K562 (cell line): ENCODE measurements around the gene PDZD2. TPM values are rescaled to one million over a fixed set of nuclear protein-coding genes. Genes with fewer than 3 reads are reported as not detected.

ENCODE experiments used
- ATAC-seq: fragments of 200-7000 bp; cut with Tn5 transposase; 3 replicates; pipeline ENCODE4 v1.9.1; 2020; ENCODE audit warnings: moderate library complexity
- BruUV-seq: library from RNA; stranded (reverse); fragments of 400-500 nt; replicated peaks from 2 replicates; lab custom pipeline; 2021; lab: Mats Ljungman, UMichigan
- CTCF ChIA-PET: fragments of 300-600 bp; formaldehyde crosslinking; extraction: SDS; loops from one replicate; lab custom pipeline; 2021; ENCODE audit warnings: low intra/inter-chr PET ratio; lab: Yijun Ruan, JAX
- POLR2A ChIA-PET: fragments of 300-600, 350-650 bp; sonication (Branson Sonifier 250); formaldehyde crosslinking; extraction: SDS; loops from one replicate; lab custom pipeline; 2021; ENCODE audit warnings: antibody characterized with exemption, inconsistent platforms; lab: Yijun Ruan, JAX
- DNase-seq, 4 experiments: peaks; one replicate each; pipeline versions ENCODE4 v3.0.0 to v3.0.0-alpha.2; 2011 to 2018; ENCODE audit warnings: low spot score in 3 of 4, mixed read lengths in 3 of 4; ENCODE audit errors: extremely low read depth in 1 of 4
- FAIRE-seq: peaks from 2 replicates; lab custom pipeline; 2011; peaks lifted over from hg19 to GRCh38; lab: Jason Lieb, UNC
- H2AFZ ChIP-seq: 2 replicates; pipeline ENCODE4 v1.6.0; 2011; ENCODE audit warnings: low read depth, low read length, control low read depth, inconsistent platforms
- H3K27ac ChIP-seq: fragments of 200-600 bp; 3 replicates; pipeline ENCODE4 v1.8.0; 2011; ENCODE audit warnings: low read depth, mild to moderate bottlenecking, control low read depth, inconsistent platforms, low read length, moderate library complexity, mixed read lengths; ENCODE audit errors: extremely low read depth
- H3K27me3 ChIP-seq, 2 experiments: fragments of 300-600 bp in 1 of 2; 2 replicates in 1 of 2; 3 replicates in 1 of 2; pipeline versions ENCODE4 v1.6.0 to v1.8.0; 2011; ENCODE audit warnings: inconsistent platforms in 2 of 2, low read length in 2 of 2, mild to moderate bottlenecking in 1 of 2, mixed read lengths in 1 of 2, moderate library complexity in 1 of 2; ENCODE audit not compliant: control insufficient read depth in 2 of 2, insufficient read depth in 2 of 2
- H3K36me3 ChIP-seq: fragments of 300-600 bp; 3 replicates; pipeline ENCODE4 v1.8.0; 2011; ENCODE audit warnings: mild to moderate bottlenecking, low read length, inconsistent platforms; ENCODE audit not compliant: control insufficient read depth, insufficient read depth
- H3K4me1 ChIP-seq, 2 experiments: fragments of 200-600 bp in 1 of 2; replicated peaks in 1 of 2; 2 replicates in 1 of 2; 3 replicates in 1 of 2; pipeline versions ENCODE4 v1.5.1 to v1.8.0; 2011; ENCODE audit warnings: inconsistent platforms in 2 of 2, low read length in 2 of 2, mild to moderate bottlenecking in 1 of 2, mixed read lengths in 1 of 2, moderate library complexity in 1 of 2; ENCODE audit not compliant: control insufficient read depth in 2 of 2, insufficient read depth in 2 of 2
- H3K4me2 ChIP-seq: 2 replicates; pipeline ENCODE4 v1.6.1; 2011; ENCODE audit warnings: low read length, control low read depth, inconsistent platforms, mixed read lengths; ENCODE audit not compliant: insufficient read depth
- H3K4me3 ChIP-seq: fragments of 200-600 bp; sonication (generic), shearing (Covaris generic); 2 replicates; pipeline ENCODE4 v1.5.1; 2016; ENCODE audit warnings: control low read depth, inconsistent platforms
- H3K79me2 ChIP-seq: fragments of 200-600 bp; 3 replicates; pipeline ENCODE4 v1.8.0; 2011; ENCODE audit warnings: low read length, inconsistent platforms; ENCODE audit not compliant: control insufficient read depth, insufficient read depth
- H3K9ac ChIP-seq, 2 experiments: 2 replicates each; pipeline versions ENCODE4 v1.6.0 to v1.6.1; 2011; ENCODE audit warnings: low read depth in 2 of 2, low read length in 2 of 2, control low read depth in 1 of 2, inconsistent platforms in 1 of 2, mild to moderate bottlenecking in 1 of 2, mixed read lengths in 1 of 2; ENCODE audit not compliant: insufficient read depth in 1 of 2
- H3K9me1 ChIP-seq: one replicate; pipeline ENCODE4 v1.6.0; 2011; ENCODE audit warnings: inconsistent platforms, mild to moderate bottlenecking, low read length, moderate library complexity; ENCODE audit not compliant: control insufficient read depth, insufficient read depth
- H3K9me3 ChIP-seq: replicated peaks from 2 replicates; pipeline ENCODE4 v1.5.1; 2011; ENCODE audit warnings: low read depth, low read length, inconsistent platforms; ENCODE audit not compliant: control insufficient read depth, insufficient read depth
- H4K20me1 ChIP-seq: replicated peaks from 2 replicates; pipeline ENCODE4 v1.6.1; 2011; ENCODE audit warnings: low read length, inconsistent platforms, mixed read lengths; ENCODE audit not compliant: control insufficient read depth, insufficient read depth
- C11orf30 ChIP-seq: fragments of 450-650 bp; IDR thresholded peaks from 2 replicates; pipeline ENCODE4 v1.6.1; 2016; ENCODE audit warnings: low read depth, mild to moderate bottlenecking
- ELF2 ChIP-seq: fragments of 250-450 bp; sonication (Bioruptor Pico); IDR thresholded peaks from 2 replicates; pipeline ENCODE4 v1.5.0; 2021; ENCODE audit warnings: mild to moderate bottlenecking
- FOXJ2 ChIP-seq: fragments of 200-800 bp; sonication (Bioruptor generic); IDR thresholded peaks from 2 replicates; pipeline ENCODE4 v1.6.1; 2016; ENCODE audit warnings: missing genetic modification characterization, missing compliant biosample characterization
- MNT ChIP-seq, 2 experiments: fragments of 450-650 bp; conservative IDR thresholded peaks; 2 replicates each; pipeline ENCODE4 v1.6.1; 2017; ENCODE audit warnings: mild to moderate bottlenecking in 2 of 2, moderate library complexity in 2 of 2
- NCOR1 ChIP-seq: fragments of 450-650 bp; IDR thresholded peaks from 2 replicates; pipeline ENCODE4 v1.6.1; 2016; ENCODE audit warnings: mild to moderate bottlenecking, moderate library complexity
- NR4A1 ChIP-seq, 2 experiments: fragments of 250-450 bp in 1 of 2; fragments of 450-650 bp in 1 of 2; sonication (Bioruptor Pico) in 1 of 2; IDR thresholded peaks; 2 replicates each; pipeline versions ENCODE4 v1.4.0 to v1.6.1; 2016 to 2020; ENCODE audit warnings: mild to moderate bottlenecking in 2 of 2, missing compliant biosample characterization in 1 of 2, missing genetic modification characterization in 1 of 2, moderate library complexity in 1 of 2
- PTTG1 ChIP-seq: fragments of 450-650 bp; IDR thresholded peaks from 2 replicates; pipeline ENCODE4 v1.6.1; 2016; ENCODE audit warnings: low read depth, mild to moderate bottlenecking, missing genetic modification characterization, missing compliant biosample characterization
- RREB1 ChIP-seq: fragments of 250-450 bp; sonication (Bioruptor Pico); IDR thresholded peaks from 2 replicates; pipeline ENCODE4 v1.4.0; 2020
- SLC30A9 ChIP-seq: fragments of 250-450 bp; sonication (Bioruptor Pico); IDR thresholded peaks from 2 replicates; pipeline ENCODE4 v1.8.0; 2022; ENCODE audit warnings: mild to moderate bottlenecking, moderate library complexity
- XRCC5 ChIP-seq: fragments of 200-400 bp; formaldehyde crosslinking; IDR thresholded peaks from 2 replicates; pipeline ENCODE4 v1.6.1; 2017; ENCODE audit warnings: low read depth, mild to moderate bottlenecking, low read length
- ZNF23 ChIP-seq: fragments of 250-450 bp; sonication (Bioruptor Pico); IDR thresholded peaks from 2 replicates; pipeline ENCODE4 v1.4.0; 2020; ENCODE audit warnings: mild to moderate bottlenecking
- ZNF282 ChIP-seq: sonication (generic); formaldehyde crosslinking; IDR thresholded peaks from 2 replicates; pipeline ENCODE4 v1.8.1; 2023; ENCODE audit warnings: missing genetic modification reagents
- WGBS: fragments of 100-300 bp; shearing (Covaris generic); methylation state at CpG from one replicate; pipeline ENCODE4 v1.1.6; 2016; ENCODE audit warnings: low coverage, mixed read lengths; ENCODE audit not compliant: insufficient coverage; ENCODE audit errors: missing lambda C conversion rate; 5-methylcytosine and 5-hydroxymethylcytosine counted together
- in situ Hi-C: fragments of 300-500 bp; cut with MboI; formaldehyde crosslinking; loops from 4 replicates; pipeline ENCODE4 v1.15.0; 2018; ENCODE audit warnings: inconsistent platforms, mixed read lengths
- intact Hi-C: fragments of 100-400 bp; cut with micrococcal nuclease; formaldehyde crosslinking; loops from 2 replicates; pipeline ENCODE4 v1.14.2; 2022
- polyA plus RNA-seq, 8 experiments: library from polyadenylated mRNA; depleted of rRNA in 4 of 8; stranded (reverse) in 5 of 8; unstranded in 3 of 8; fragments of >200 nt; fragmentation: Nextera tagmentation in 2 of 8; fragmentation: Illumina TruSeq in 1 of 8; extraction: Ambion mirVana in 2 of 8; extraction: Trizol in 1 of 8; gene quantifications; 2 replicates each; pipeline versions ENCODE4 v1.2.1 to v1.2.3, GENCODE V29; 2011 to 2014; ENCODE audit warnings: inconsistent platforms in 1 of 8, missing spikeins in 1 of 8
- total RNA-seq, 7 experiments: library from RNA; depleted of rRNA in 6 of 7; stranded (reverse); fragments of >200 nt in 6 of 7; fragmentation: Illumina TruSeq in 2 of 7; extraction: Trizol in 2 of 7; gene quantifications; 2 replicates each; pipeline versions ENCODE4 v1.2.1 to v1.2.3, GENCODE V29; 2011 to 2021; ENCODE audit warnings: low replicate concordance in 1 of 7
- TF ChIP-seq, protein P1 (sequence below): fragments of 250-450 bp; sonication (Bioruptor Pico); IDR thresholded peaks from 2 replicates; pipeline ENCODE4 v1.4.0; 2020

PDZD2 gene
- total and polyA plus RNA-seq, 9 of the 15 experiments (the other 6 are each of a cell fraction or from before 2014, with no cell fraction given), result 0.02 to 0.08 (median 0.04) TPM; not detected in 6

DNA sequence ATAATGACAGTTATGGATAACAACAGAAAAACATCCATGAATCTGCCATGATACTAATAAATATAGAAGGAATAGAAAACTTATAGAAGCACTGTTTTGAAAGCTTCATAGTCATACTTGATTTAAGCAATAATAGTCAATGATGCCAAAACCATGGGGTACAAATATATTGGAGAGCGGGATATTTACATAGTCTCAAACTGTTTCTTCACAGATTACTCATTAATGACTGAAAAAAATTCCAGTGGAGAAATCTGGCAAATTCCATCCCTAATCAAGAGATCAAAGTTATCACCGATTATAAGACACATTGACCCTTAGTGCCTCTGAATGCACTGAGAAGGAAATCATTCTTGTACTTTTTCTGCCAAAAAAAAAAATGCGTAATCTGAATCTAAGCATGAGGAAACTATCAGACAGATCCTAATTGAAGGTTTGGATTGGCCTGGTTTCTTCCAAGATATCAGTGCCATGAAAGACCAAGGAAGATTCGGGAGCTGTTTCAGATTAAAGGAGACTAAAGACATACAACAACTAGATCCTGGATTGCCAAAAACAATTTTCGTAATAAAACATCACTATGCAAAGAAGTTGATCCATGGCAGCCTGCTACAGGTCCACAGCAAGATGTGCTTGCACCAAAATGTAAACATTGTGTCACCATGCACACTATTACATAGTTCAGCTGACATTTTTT lies 429.0 kb downstream of the PDZD2 start:
- intact Hi-C loops (no loop called here), in situ Hi-C loops (no loop called here)
- DNase-seq, result no peak
- Histone ChIP-seq H3K4me2 (no peak overlapping the region), H4K20me1 (no peaks in the 10 kb centered on the region), H3K27me3 (peaks cover 30 to 52% of the 10 kb centered on the region in 2 experiments), H3K4me1 (no peaks in the 10 kb centered on the region), H3K27ac (no peak overlapping the region), H3K79me2 (no peaks in the 10 kb centered on the region), H3K9ac (no peak overlapping the region), H3K4me3 (no peak overlapping the region), H3K36me3 (no peaks in the 10 kb centered on the region), H3K9me1 (no peaks in the 10 kb centered on the region), H3K9me3 (no peaks in the 10 kb centered on the region), H2AFZ (no peak overlapping the region)
- ChIA-PET POLR2A (interaction anchor here (0.7 kb wide), 2 partner anchors 12 to 901 kb away, joined by 3 read pairs; no protein-coding TSS in a partner anchor), CTCF (no interaction called here)
- 0% methylated on average over 5 of the region's 5 CpGs for WGBS
- no peak for ATAC-seq
- no TSS peak for BruUV-seq
- no peak for FAIRE-seq
- TF ChIP-seq MNT (conservative IDR thresholded peaks at IDR 0.05) (no peak), PTTG1 (tag) (no peak), ZNF282 (CRISPR knock-in tag) (no peak), FOXJ2 (tag) (no peak), C11orf30 (no peak), SLC30A9 (CRISPR knock-in tag) (no peak), NCOR1 (no peak), RREB1 (CRISPR knock-in tag) (no peak), ELF2 (CRISPR knock-in tag) (no peak), NR4A1 (CRISPR knock-in tag; IDR thresholded peaks at IDR 0.05) (no peak), NR4A1 (tag; IDR thresholded peaks at IDR 0.05) (no peak), ZNF23 (CRISPR knock-in tag) (no peak), XRCC5 (no peak)
- TF ChIP-seq, protein P1, sequence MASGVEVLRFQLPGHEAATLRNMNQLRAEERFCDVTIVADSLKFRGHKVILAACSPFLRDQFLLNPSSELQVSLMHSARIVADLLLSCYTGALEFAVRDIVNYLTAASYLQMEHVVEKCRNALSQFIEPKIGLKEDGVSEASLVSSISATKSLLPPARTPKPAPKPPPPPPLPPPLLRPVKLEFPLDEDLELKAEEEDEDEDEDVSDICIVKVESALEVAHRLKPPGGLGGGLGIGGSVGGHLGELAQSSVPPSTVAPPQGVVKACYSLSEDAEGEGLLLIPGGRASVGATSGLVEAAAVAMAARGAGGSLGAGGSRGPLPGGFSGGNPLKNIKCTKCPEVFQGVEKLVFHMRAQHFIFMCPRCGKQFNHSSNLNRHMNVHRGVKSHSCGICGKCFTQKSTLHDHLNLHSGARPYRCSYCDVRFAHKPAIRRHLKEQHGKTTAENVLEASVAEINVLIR (CRISPR knock-in tag), result no peak
